ENCODE measurements around the gene DCAF4.

DCAF4 gene

DNA sequence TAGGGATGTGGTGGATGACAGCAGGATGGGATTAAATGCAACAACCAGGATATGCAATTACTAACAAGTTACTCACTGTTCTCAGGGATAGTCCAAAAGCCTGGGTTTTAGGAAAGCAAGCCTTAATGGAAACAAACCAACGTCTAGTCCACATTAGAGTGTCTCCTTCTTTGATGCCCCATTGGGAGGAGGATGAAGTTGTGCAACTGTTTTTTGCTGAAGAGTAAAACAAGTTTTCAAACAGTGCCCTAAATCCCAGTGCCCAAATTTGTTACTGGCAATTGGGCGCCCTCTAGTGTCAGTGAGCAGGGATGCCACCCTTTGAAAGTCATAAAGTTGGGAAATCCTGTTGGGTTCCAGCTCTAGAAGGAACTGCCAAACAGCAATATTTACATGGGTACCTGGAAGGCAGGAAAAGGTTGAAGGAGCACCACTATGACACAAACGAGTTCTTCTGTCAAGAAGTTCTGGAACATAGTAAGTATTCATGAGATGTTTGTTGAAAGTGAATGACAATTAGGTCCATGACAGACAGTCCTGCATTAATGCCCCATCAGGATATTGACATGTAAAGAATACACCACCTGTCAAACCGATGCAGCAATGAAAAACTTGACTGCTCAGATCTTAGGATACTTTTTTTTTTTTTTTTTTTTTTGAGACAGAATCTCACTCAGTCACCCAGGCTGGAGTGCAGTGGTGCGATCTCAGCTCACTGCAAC, 21.3 kb upstream of the DCAF4 start:
- no peak overlapping the region for H3K4me3 ChIP-seq (ENCODE audit: low read depth, low read length)

DNA sequence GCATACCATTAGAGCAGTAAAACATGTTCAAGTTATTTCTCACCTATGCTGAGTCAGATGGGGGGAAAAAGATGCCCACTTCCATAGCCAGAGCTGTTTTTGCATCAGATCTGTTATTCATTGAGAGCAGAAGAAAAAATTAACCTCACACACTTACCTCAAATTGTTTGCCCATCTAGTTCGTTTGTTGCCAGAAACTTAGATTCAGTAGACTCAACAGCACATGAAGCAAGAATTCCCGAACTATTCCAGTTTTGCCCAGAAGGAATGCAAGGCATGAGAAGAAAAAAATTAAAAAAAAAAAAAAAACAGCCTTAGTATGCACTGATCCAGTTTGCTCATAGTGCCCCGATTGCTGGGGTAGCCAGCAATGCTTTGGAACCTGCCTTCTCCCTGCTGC, 19.9 kb upstream of the DCAF4 start:
- H3K4me3 ChIP-seq (ENCODE audit: low read depth, low read length) = no peak overlapping the region
- TF ChIP-seq, protein P1, sequence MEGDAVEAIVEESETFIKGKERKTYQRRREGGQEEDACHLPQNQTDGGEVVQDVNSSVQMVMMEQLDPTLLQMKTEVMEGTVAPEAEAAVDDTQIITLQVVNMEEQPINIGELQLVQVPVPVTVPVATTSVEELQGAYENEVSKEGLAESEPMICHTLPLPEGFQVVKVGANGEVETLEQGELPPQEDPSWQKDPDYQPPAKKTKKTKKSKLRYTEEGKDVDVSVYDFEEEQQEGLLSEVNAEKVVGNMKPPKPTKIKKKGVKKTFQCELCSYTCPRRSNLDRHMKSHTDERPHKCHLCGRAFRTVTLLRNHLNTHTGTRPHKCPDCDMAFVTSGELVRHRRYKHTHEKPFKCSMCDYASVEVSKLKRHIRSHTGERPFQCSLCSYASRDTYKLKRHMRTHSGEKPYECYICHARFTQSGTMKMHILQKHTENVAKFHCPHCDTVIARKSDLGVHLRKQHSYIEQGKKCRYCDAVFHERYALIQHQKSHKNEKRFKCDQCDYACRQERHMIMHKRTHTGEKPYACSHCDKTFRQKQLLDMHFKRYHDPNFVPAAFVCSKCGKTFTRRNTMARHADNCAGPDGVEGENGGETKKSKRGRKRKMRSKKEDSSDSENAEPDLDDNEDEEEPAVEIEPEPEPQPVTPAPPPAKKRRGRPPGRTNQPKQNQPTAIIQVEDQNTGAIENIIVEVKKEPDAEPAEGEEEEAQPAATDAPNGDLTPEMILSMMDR (IDR thresholded peaks at IDR 0.05; ENCODE audit: borderline replicate concordance, insufficient read depth, low read depth, low read length) = no peak

More for the DNA sequence above, 21.3 kb upstream of the DCAF4 start:
- TF ChIP-seq, protein P1 (IDR thresholded peaks at IDR 0.05; ENCODE audit: borderline replicate concordance, insufficient read depth, low read depth, low read length) = peak; percentile 82

DNA sequence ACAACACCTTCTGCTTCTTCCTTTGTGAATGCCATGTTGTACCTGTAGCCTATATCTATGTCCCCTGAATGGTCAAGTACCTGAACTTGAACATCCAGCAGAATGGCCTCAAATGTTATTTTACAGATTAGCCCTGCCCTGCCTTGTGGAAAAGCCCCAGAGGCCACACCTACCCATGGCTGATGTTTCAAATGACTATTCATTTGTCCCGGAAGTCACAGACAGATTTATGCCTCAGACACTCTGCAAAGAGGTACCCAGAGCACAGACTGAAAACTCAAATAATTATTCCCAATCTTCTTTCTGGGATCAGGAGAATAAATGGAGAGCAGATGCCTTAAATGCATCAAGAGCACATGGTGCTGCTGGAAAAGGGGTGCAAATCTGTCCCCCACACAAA, 19.4 kb upstream of the DCAF4 start:
- TF ChIP-seq, protein P1 (IDR thresholded peaks at IDR 0.05; ENCODE audit: borderline replicate concordance, insufficient read depth, low read depth, low read length) = no peak
- no peak overlapping the region for H3K4me3 ChIP-seq (ENCODE audit: low read depth, low read length)

DNA sequence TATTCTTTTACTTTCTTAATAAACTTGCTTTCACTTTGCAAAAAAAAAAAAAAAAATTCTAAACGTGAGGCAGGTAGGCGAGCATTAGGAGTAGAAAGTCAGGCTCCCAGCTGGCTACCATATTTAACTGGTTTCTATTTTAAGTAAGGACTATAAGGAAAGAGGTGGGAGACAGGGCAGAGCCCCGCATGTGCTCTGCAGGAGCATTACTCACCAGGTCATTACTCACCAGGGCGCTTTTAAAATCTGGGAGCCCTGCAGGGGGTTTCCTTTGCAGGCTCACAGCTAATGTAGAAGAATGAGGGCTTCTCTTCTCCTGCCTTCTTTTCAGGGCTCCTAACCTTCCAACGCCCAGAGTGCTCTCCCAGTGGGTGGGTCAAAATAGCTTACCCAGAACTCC, 18.4 kb upstream of the DCAF4 start:
- TF ChIP-seq, protein P1 (IDR thresholded peaks at IDR 0.05; ENCODE audit: borderline replicate concordance, insufficient read depth, low read depth, low read length) = no peak
- no peak overlapping the region for H3K4me3 ChIP-seq (ENCODE audit: low read depth, low read length)

DNA sequence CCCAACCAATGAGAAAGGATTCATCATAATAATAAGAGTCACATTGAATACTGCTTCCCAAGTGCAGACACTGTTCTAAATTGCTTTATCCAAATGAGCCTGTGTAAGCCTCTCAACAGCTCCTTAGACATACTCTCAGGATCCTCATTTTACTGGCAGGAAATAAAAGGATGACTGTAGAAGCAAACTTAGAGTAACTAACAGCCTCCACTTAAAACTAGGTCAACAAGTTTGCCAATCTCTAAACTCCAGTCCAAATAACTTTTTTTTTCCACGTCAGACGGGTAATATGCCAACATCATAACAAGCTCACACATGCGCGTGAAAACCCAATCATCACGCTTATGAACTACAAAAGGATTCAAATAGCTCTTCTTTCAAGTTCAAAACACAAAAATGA, 17.1 kb upstream of the DCAF4 start:
- no peak overlapping the region for H3K4me3 ChIP-seq (ENCODE audit: low read depth, low read length)
- TF ChIP-seq, protein P1 (IDR thresholded peaks at IDR 0.05; ENCODE audit: borderline replicate concordance, insufficient read depth, low read depth, low read length) = no peak

DNA sequence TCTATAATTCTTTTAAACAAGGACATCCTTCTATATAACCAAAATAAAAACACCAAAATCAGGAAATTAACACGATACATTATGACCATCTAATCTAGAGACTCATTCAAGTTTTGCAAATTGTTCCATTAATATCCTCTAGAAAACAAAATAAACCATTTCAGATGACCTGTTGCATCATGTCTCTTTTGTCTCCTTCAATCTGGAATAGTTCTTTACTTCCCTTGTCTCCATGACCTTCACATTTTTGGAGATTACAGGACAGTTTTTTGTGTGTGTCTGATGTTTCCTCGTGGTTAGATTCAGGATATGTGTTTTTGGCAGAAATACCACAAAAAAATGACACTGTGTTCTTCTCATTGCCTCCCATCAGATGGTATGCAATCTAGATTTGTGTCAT, 12.5 kb upstream of the DCAF4 start:
- no peak overlapping the region for H3K4me3 ChIP-seq (ENCODE audit: low read depth, low read length)
- TF ChIP-seq, protein P1 (IDR thresholded peaks at IDR 0.05; ENCODE audit: borderline replicate concordance, insufficient read depth, low read depth, low read length) = no peak

DNA sequence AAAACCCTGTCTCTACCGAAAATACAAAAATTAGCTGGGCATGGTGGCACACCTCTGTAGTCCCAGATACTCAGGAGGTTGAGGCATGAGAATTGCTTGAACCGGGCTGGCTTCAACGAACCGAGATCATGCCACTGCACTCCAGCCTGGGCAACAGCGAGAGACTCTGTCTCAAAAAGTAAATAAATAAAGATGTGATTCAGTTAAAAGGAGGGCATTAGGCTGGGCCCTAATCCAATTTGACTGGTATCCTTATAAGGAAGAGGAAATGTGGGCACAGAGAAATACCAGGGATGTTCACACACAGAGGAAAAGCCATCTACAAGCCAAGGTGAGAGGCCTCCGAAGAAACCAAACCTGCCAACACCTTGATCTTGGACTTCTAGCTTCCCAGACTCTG, 10.1 kb upstream of the DCAF4 start:
- no peak overlapping the region for H3K4me3 ChIP-seq (ENCODE audit: low read depth, low read length)
- TF ChIP-seq, protein P1 (IDR thresholded peaks at IDR 0.05; ENCODE audit: borderline replicate concordance, insufficient read depth, low read depth, low read length) = no peak

Measured in GM12875 (cell line).